Measurements from ENCODE around the gene TRPC6.
"Not testable (repeated sequence)": the region's sequence is repeated elsewhere in the genome, so short reads cannot be mapped to it uniquely, and the experiment has no call there.

TRPC6 gene

GRCh38 chr11:101446238-101446637, 137.6 kb downstream of the TRPC6 start:
- no peak for DNase-seq

GRCh38 chr11:101445761-101446160, 138.0 kb downstream of the TRPC6 start:
- no peak for DNase-seq

- no peak for DNase-seq
These were observed 139.0 kb downstream of the TRPC6 start for GRCh38 chr11:101444851-101445250.

- no peak for DNase-seq
These were observed 139.6 kb downstream of the TRPC6 start for GRCh38 chr11:101444164-101444563.

GRCh38 chr11:101442936-101443521, 140.8 kb downstream of the TRPC6 start:
- DNase-seq, result no peak

GRCh38 chr11:101442171-101442570, 141.6 kb downstream of the TRPC6 start:
- DNase-seq, result no peak

- DNase-seq, result no peak
These were observed 142.1 kb downstream of the TRPC6 start for GRCh38 chr11:101441747-101442146.

GRCh38 chr11:101439488-101439887, 144.3 kb downstream of the TRPC6 start:
- no peak for DNase-seq

- DNase-seq, result not testable (repeated sequence)
These were observed 145.1 kb downstream of the TRPC6 start for GRCh38 chr11:101438708-101439107.

GRCh38 chr11:101438126-101438525, 145.7 kb downstream of the TRPC6 start:
- no peak for DNase-seq

- DNase-seq, result no peak
These were observed 147.2 kb downstream of the TRPC6 start for GRCh38 chr11:101436511-101437142.

GRCh38 chr11:101435408-101435973, 148.3 kb downstream of the TRPC6 start:
- DNase-seq, result no peak

- DNase-seq, result no peak
These were observed 149.7 kb downstream of the TRPC6 start for GRCh38 chr11:101434026-101434643.

- no peak for DNase-seq
These were observed 150.7 kb downstream of the TRPC6 start for GRCh38 chr11:101433151-101433550.

- no peak for DNase-seq
These were observed 153.9 kb downstream of the TRPC6 start for GRCh38 chr11:101429703-101430540.

GRCh38 chr11:101428918-101429317, 154.9 kb downstream of the TRPC6 start:
- DNase-seq, result no peak

GRCh38 chr11:101407324-101407723, 176.5 kb downstream of the TRPC6 start:
- no peak for DNase-seq

Data from activated CD4-positive, CD25-positive, alpha-beta regulatory T cell (primary cell).